ENCODE data around the gene EFNA4.

DNA sequence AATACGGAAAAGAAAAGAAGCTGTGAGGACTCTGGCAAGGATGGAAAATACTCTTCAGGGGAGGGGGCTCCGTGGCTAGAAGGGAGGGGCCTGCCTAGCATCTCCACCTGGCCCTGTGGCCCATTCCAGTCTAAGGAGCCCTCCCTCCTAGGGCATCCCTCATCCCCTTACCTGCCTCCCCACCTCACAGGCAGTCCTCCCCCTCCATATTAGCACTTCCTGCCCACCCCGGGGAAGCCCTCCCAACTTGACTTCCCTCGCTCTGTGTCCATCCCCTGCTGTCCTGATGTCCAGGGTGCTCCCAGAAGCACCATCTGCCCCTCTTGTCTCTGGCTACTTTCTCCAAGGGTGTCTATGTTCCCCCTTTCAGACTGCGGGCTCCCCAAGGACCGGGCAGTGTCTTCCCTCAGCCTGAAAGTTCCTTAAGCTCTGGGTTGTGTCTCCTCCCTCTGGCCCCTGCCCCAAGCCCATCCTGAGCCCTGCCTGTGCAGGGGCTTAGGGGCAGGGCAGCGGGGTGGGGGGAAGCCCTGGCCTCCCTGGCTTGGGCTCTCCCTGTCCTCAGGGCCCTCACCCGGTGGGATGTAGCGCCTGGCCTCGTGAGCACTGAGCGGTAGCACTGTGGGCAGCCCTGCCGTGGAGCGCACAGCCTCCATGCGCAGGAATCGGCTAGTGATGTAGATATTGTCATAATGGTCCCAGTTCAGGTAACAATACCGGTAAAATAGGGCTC lies 33.9 kb upstream of the EFNA4 start:
- TF ChIP-seq CTCF (IDR thresholded peaks at IDR 0.05), result no peak
- TF ChIP-seq POLR2AphosphoS5 (IDR thresholded peaks at IDR 0.05; ENCODE audit: low read depth, low read length), result no peak
